Measurements from ENCODE around the gene C1orf226. TPM values are rescaled to one million over a fixed set of nuclear protein-coding genes. Genes with fewer than 3 reads are reported as not detected.

The C1orf226 gene
- total and polyA plus RNA-seq, 7 donors = 0.10 to 1.1 (median 0.28) TPM

- H3K4me3 ChIP-seq = no peak overlapping the region
- H3K9me3 ChIP-seq = no peaks in the 10 kb centered on the region
- no peaks in the 10 kb centered on the region for H3K27me3 ChIP-seq (ENCODE audit: insufficient read depth in 3 of 3, low read length in 2 of 3)
- intact Hi-C loops (cut with DNase I) = no loop called here
- no peak for ATAC-seq
- no peak for DNase-seq
- TF ChIP-seq, protein P1, sequence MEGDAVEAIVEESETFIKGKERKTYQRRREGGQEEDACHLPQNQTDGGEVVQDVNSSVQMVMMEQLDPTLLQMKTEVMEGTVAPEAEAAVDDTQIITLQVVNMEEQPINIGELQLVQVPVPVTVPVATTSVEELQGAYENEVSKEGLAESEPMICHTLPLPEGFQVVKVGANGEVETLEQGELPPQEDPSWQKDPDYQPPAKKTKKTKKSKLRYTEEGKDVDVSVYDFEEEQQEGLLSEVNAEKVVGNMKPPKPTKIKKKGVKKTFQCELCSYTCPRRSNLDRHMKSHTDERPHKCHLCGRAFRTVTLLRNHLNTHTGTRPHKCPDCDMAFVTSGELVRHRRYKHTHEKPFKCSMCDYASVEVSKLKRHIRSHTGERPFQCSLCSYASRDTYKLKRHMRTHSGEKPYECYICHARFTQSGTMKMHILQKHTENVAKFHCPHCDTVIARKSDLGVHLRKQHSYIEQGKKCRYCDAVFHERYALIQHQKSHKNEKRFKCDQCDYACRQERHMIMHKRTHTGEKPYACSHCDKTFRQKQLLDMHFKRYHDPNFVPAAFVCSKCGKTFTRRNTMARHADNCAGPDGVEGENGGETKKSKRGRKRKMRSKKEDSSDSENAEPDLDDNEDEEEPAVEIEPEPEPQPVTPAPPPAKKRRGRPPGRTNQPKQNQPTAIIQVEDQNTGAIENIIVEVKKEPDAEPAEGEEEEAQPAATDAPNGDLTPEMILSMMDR (IDR thresholded peaks at IDR 0.05) = no peak
- no peaks in the 10 kb centered on the region for H3K4me1 ChIP-seq
- H3K27ac ChIP-seq = no peak overlapping the region
- 57 to 74% (median 57%) methylated on average over 1 of the region's 1 CpG for WGBS, 3 donors
- no peaks in the 10 kb centered on the region for H3K36me3 ChIP-seq (ENCODE audit: insufficient read depth in 1 of 2, low read depth in 1 of 2)
Measured at GRCh38 chr1:162358928-162359327, 22.6 kb upstream of the C1orf226 start.

- intact Hi-C loops (cut with DNase I) = no loop called here
- H3K4me3 ChIP-seq = no peak overlapping the region
- WGBS, 3 donors = 78 to 85% (median 84%) methylated on average over 10 of the region's 10 CpGs
- no peaks in the 10 kb centered on the region for H3K4me1 ChIP-seq
- ATAC-seq (no peak), DNase-seq (no peak)
- no peaks in the 10 kb centered on the region for H3K27me3 ChIP-seq (ENCODE audit: insufficient read depth in 3 of 3, low read length in 2 of 3)
- TF ChIP-seq, protein P1 (IDR thresholded peaks at IDR 0.05) = no peak
- H3K36me3 ChIP-seq (ENCODE audit: insufficient read depth in 1 of 2, low read depth in 1 of 2) = no peaks in the 10 kb centered on the region
- no peak overlapping the region for H3K27ac ChIP-seq
- H3K9me3 ChIP-seq = no peaks in the 10 kb centered on the region
Measured at GRCh38 chr1:162359523-162360236, 21.8 kb upstream of the C1orf226 start.

DNA sequence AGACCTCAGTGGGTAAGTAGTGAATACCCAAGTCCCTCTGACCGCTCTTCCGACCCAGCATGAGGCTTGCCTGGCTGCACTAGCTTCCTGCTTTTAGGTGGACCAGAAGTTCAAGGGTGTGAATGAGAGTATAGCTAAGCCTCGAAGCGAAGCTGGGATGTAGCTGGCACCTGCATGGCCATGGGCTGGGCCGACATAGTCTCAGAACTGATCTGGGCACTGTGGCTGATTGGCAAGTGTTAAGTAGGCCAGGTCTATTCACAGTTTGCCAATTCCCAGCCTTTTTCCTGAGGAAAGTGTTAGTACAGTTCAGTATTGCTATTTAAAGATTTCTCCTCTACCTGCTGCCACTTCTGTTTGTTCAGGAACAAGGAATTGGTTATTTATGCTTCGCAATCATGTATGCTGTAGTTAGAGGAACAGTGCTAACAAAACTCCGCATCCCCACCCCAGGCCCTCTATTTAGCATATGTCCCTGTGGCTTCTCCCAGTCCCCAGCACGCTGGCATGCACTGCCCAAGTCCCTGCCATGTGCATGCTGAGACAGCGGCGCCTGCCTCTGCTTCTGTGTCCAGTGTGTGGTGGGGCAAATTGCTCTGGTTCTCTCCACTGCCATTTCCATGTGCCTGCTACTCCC, 21.2 kb upstream of the C1orf226 start:
- Histone ChIP-seq H3K4me3 (no peak overlapping the region), H3K36me3 (ENCODE audit: insufficient read depth in 1 of 2, low read depth in 1 of 2) (no peaks in the 10 kb centered on the region), H3K9me3 (no peaks in the 10 kb centered on the region), H3K27me3 (ENCODE audit: insufficient read depth in 3 of 3, low read length in 2 of 3) (no peaks in the 10 kb centered on the region), H3K4me1 (no peaks in the 10 kb centered on the region), H3K27ac (no peak overlapping the region)
- intact Hi-C loops (cut with DNase I) = no loop called here
- WGBS, 3 donors = 90 to 95% (median 93%) methylated on average over 10 of the region's 10 CpGs
- ATAC-seq (no peak), DNase-seq (no peak)
- TF ChIP-seq, protein P1 (IDR thresholded peaks at IDR 0.05) = no peak

- TF ChIP-seq, protein P1 (IDR thresholded peaks at IDR 0.05) = no peak
Measured at GRCh38 chr1:162360874-162361260, 20.7 kb upstream of the C1orf226 start.

More at GRCh38 chr1:162360874-162361260, 20.7 kb upstream of the C1orf226 start:
- no peaks in the 10 kb centered on the region for H3K27me3 ChIP-seq (ENCODE audit: insufficient read depth in 3 of 3, low read length in 2 of 3)
- 80 to 96% (median 88%) methylated on average over 4 of the region's 4 CpGs for WGBS, 3 donors
- ATAC-seq (no peak), DNase-seq (no peak)
- H3K4me1 ChIP-seq = no peaks in the 10 kb centered on the region
- H3K9me3 ChIP-seq = no peaks in the 10 kb centered on the region
- H3K4me3 ChIP-seq = no peak overlapping the region
- intact Hi-C loops (cut with DNase I) = no loop called here
- no peaks in the 10 kb centered on the region for H3K36me3 ChIP-seq (ENCODE audit: insufficient read depth in 1 of 2, low read depth in 1 of 2)
- no peak overlapping the region for H3K27ac ChIP-seq
